ENCODE data around the gene EIF4H. TPM values are rescaled to one million over a fixed set of nuclear protein-coding genes. Genes with fewer than 3 reads are reported as not detected.

The EIF4H gene
- total RNA-seq: 100 to 1,000 TPM; 201 to 289 (median 243) TPM

DNA sequence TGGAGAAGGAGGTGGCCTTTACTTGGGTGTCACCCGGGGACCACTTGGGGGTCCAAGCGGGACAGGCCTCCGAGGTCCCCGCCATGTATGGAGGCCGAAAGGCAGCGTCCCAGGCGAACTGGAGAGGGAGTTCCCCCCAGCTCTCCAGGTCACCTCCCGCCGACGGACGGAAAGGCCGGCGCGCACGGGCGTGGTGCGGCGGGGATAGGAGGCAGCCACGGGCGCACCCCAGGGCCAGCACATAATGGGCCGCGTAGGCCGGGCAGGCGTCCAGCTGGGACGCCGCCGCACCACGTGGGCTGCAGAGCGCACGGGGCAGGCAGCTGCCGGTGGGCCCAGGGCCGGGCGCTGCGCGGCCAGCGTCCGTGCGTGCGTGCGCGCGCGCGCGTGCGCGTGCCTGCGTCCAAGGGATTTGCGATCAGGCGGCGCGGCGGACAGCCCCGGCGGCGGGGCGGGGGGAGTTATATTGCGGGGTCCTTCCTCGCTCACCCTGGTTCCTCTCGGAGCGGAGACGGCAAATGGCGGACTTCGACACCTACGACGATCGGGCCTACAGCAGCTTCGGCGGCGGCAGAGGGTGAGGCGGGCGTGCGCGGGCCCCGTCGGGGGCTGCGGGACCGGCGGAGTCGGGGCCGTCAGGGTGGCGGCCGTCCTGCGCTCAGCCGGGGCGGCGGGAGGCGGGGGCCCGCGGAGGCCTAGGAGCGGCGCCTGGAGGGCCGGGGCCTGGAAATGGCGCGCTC lies at the start of gene EIF4H:
TSS of gene EIF4H (plus strand) at position 491 of the 740 bp plus-strand sequence. CDS start at position 519, 28 bp downstream.
- H3K27ac ChIP-seq: peak within 1 kb of the TSS; percentile 94
- WGBS: under 1% methylated on average over 16 of the region's 95 CpGs
- DNase-seq (ENCODE audit: low spot score in 2 of 2): peak; percentile 97 to 98
- H3K36me3 ChIP-seq: no peaks in the 10 kb centered on the region
- TF ChIP-seq, protein P1, sequence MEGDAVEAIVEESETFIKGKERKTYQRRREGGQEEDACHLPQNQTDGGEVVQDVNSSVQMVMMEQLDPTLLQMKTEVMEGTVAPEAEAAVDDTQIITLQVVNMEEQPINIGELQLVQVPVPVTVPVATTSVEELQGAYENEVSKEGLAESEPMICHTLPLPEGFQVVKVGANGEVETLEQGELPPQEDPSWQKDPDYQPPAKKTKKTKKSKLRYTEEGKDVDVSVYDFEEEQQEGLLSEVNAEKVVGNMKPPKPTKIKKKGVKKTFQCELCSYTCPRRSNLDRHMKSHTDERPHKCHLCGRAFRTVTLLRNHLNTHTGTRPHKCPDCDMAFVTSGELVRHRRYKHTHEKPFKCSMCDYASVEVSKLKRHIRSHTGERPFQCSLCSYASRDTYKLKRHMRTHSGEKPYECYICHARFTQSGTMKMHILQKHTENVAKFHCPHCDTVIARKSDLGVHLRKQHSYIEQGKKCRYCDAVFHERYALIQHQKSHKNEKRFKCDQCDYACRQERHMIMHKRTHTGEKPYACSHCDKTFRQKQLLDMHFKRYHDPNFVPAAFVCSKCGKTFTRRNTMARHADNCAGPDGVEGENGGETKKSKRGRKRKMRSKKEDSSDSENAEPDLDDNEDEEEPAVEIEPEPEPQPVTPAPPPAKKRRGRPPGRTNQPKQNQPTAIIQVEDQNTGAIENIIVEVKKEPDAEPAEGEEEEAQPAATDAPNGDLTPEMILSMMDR (IDR thresholded peaks at IDR 0.05): no peak
- TF ChIP-seq EP300 (IDR thresholded peaks at IDR 0.05): no peak
- peak; percentile 37 to 79 (median 71) for TF ChIP-seq POLR2AphosphoS5 (IDR thresholded peaks at IDR 0.05)
- TF ChIP-seq POLR2A (IDR thresholded peaks at IDR 0.05): peak; percentile 86 to 97
- no peaks in the 10 kb centered on the region for H3K9me3 ChIP-seq
- H3K4me1 ChIP-seq: peaks cover 59% of the 10 kb centered on the region
- peak within 1 kb of the TSS; percentile 98 for H3K4me3 ChIP-seq
- H3K27me3 ChIP-seq: no peaks in the 10 kb centered on the region

DNA sequence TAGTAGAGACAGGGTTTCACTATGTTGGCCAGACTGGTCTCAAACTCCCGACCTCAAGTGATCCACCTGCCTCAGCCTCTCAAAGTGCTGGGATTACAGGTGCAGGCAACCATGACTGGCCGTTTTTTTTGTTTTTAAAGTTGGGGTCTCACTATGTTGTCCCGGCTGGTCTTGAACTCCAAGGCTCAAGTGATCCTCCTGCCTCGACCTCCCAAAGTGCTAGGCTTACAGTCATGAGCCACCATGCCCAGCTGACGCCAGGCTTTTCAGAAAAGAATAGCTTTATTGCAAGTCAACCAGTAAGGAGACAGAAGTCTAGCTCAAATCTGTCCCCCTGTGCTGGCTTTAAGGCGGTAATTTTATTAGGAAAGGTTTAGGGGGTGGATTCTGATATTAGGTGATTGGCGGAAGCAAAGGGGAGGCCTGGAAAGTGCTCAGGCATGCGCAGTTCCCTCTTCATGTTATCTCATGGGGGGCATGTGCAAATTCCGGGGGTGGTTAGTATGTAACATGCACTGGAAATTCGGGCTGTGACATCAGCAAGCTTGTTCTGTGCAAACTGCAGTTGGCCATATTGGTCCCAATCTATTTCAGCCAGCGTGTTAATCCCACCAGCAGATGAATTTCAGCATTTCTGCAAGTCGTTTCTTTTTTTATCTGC lies 47.8 kb upstream of the EIF4H start:
- TF ChIP-seq POLR2AphosphoS5 (IDR thresholded peaks at IDR 0.05): no peak
- TF ChIP-seq EP300 (IDR thresholded peaks at IDR 0.05): no peak
- TF ChIP-seq, protein P1 (IDR thresholded peaks at IDR 0.05): no peak
- TF ChIP-seq POLR2A (IDR thresholded peaks at IDR 0.05): no peak
- Histone ChIP-seq H3K36me3 (peaks cover 14% of the 10 kb centered on the region), H3K27me3 (no peaks in the 10 kb centered on the region), H3K4me1 (no peaks in the 10 kb centered on the region), H3K9me3 (no peaks in the 10 kb centered on the region), H3K27ac (no peak overlapping the region), H3K4me3 (no peak overlapping the region)
- 82% methylated on average over 12 of the region's 12 CpGs for WGBS
- DNase-seq (ENCODE audit: low spot score in 2 of 2): no peak

DNA sequence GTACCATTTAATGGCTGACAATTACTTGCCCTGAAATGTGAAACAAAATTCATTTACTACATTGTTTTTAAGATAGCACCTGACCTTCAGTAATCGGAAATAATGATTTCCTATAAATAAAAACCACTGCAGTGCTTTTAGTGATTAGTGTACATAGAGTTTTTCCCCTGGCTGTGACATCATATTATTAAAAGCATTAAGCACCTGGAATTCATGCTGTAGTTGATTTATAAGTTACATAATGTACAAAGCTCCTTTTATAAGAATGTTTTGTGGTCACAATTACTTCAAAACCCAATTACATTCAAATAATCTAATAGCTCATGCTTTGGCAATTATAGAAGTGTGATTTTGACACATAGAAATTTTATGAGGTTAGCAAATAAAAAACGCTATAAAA lies 44.3 kb upstream of the EIF4H start:
- no peaks in the 10 kb centered on the region for H3K27me3 ChIP-seq
- DNase-seq (ENCODE audit: low spot score in 2 of 2): no peak

DNA sequence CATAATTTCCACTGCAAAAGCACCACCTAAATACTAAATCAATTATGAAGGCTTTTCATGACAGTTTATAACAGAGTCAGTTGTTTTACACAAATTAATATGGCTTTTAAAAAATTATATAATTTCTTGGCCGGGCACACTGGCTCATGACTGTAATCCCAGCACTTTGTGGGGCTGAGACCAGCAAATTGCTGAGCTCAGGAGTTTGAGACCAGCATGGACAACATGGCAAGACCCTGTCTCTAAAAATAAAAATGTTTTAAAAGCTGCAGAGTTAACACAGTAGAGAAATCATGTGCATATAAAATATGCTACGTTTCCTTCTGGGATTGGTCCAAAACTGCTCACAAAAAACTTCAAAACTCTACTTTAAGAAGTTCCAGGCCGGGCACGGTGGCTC lies 43.6 kb upstream of the EIF4H start:
- WGBS: 48% methylated on average over 4 of the region's 4 CpGs
- Histone ChIP-seq H3K36me3 (no peaks in the 10 kb centered on the region), H3K27ac (no peak overlapping the region), H3K4me1 (no peaks in the 10 kb centered on the region), H3K27me3 (no peaks in the 10 kb centered on the region), H3K9me3 (no peaks in the 10 kb centered on the region), H3K4me3 (no peak overlapping the region)
- no peak for TF ChIP-seq POLR2A (IDR thresholded peaks at IDR 0.05)
- TF ChIP-seq EP300 (IDR thresholded peaks at IDR 0.05): no peak
- TF ChIP-seq POLR2AphosphoS5 (IDR thresholded peaks at IDR 0.05): no peak
- TF ChIP-seq, protein P1 (IDR thresholded peaks at IDR 0.05): no peak
- no peak for DNase-seq (ENCODE audit: low spot score in 2 of 2)

More for the DNA sequence above, 44.3 kb upstream of the EIF4H start:
- TF ChIP-seq EP300 (IDR thresholded peaks at IDR 0.05) (no peak), POLR2A (IDR thresholded peaks at IDR 0.05) (no peak), POLR2AphosphoS5 (IDR thresholded peaks at IDR 0.05) (no peak)
- TF ChIP-seq, protein P1 (IDR thresholded peaks at IDR 0.05): no peak
- Histone ChIP-seq H3K36me3 (no peaks in the 10 kb centered on the region), H3K27ac (no peak overlapping the region), H3K4me1 (no peaks in the 10 kb centered on the region), H3K9me3 (no peaks in the 10 kb centered on the region), H3K4me3 (no peak overlapping the region)
- 47% methylated on average over 2 of the region's 2 CpGs for WGBS

DNA sequence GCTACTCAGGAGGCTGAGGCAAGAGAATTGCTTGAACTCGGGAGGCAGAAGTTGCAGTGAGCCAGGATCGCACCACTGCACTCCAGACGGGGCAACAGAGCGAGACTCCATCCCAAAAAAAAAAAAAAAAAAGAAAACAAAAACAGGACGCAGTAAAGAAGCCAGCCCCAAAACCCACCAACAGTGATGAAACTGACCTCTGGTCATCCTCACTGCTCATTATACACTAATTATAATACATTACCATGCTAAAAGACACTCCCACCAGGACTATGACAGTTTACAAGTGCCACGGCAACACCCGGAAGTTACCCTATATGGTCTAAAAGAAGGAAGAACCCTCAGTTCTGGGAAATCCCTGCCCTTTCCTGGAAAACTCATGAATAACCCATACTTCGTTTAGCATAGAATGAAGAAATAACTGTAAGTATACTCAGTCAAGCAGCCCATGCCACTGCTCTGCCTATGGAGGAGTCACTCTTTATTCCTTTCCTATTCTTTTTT lies 40.0 kb upstream of the EIF4H start:
- H3K27ac ChIP-seq: no peak overlapping the region
- no peaks in the 10 kb centered on the region for H3K27me3 ChIP-seq
- H3K4me3 ChIP-seq: no peak overlapping the region
- DNase-seq (ENCODE audit: low spot score in 2 of 2): no peak
- no peaks in the 10 kb centered on the region for H3K4me1 ChIP-seq
- TF ChIP-seq, protein P1 (IDR thresholded peaks at IDR 0.05): no peak
- TF ChIP-seq EP300 (IDR thresholded peaks at IDR 0.05) (no peak), POLR2AphosphoS5 (IDR thresholded peaks at IDR 0.05) (no peak), POLR2A (IDR thresholded peaks at IDR 0.05) (no peak)
- no peaks in the 10 kb centered on the region for H3K36me3 ChIP-seq
- H3K9me3 ChIP-seq: no peaks in the 10 kb centered on the region
- 66% methylated on average over 8 of the region's 8 CpGs for WGBS
